HepG2 (cell line): ENCODE data around the gene CUEDC2. TPM values are rescaled to one million over a fixed set of nuclear protein-coding genes. Genes with fewer than 3 reads are reported as not detected.

Source experiments
- ARID2 ChIP-seq: sonication (generic); formaldehyde crosslinking; IDR thresholded peaks from 2 replicates; pipeline ENCODE4 v1.8.1; 2022; ENCODE audit warnings: mild to moderate bottlenecking, missing genetic modification reagents, borderline replicate concordance
- ATF6 ChIP-seq: sonication (generic); formaldehyde crosslinking; conservative IDR thresholded peaks from 2 replicates; pipeline ENCODE4 v1.4.0; 2020; ENCODE audit warnings: missing genetic modification reagents
- PRPF4 ChIP-seq: fragments of 200-400 bp; formaldehyde crosslinking; IDR thresholded peaks from 2 replicates; pipeline ENCODE4 v1.6.1; 2016; ENCODE audit warnings: low read length, low read depth; ENCODE audit not compliant: poor library complexity, severe bottlenecking
- TARDBP ChIP-seq: sonication (generic); formaldehyde crosslinking; IDR thresholded peaks from 2 replicates; pipeline ENCODE4 v1.8.0; 2022; ENCODE audit warnings: mild to moderate bottlenecking, missing genetic modification reagents
- ZNF549 ChIP-seq: sonication (generic); formaldehyde crosslinking; IDR thresholded peaks from 2 replicates; pipeline ENCODE4 v1.5.0; 2020; ENCODE audit warnings: missing genetic modification reagents
- polyA plus RNA-seq, 8 experiments: library from polyadenylated mRNA; depleted of rRNA in 3 of 8; stranded (reverse) in 7 of 8; unstranded in 1 of 8; fragments of >200 nt; fragmentation: Illumina TruSeq in 4 of 8; extraction: Trizol in 4 of 8; gene quantifications; 2 replicates each; pipeline versions ENCODE4 v1.2.1 to v1.2.3, GENCODE V29; 2011 to 2016; ENCODE audit warnings: low read depth in 4 of 8, missing spikeins in 1 of 8, mixed read lengths in 1 of 8; ENCODE audit not compliant: insufficient read depth in 1 of 8
- total RNA-seq, 5 experiments: library from RNA; depleted of rRNA; stranded (reverse); fragments of >200 nt; fragmentation: Illumina TruSeq; extraction: Trizol; gene quantifications; 2 replicates each; pipeline ENCODE4 v1.2.3, GENCODE V29; 2016; ENCODE audit warnings: low read depth in 1 of 5
- TF ChIP-seq, protein P1 (sequence below), 2 experiments: fragments of 450-650 bp in 1 of 2; sonication (generic) in 1 of 2; formaldehyde crosslinking in 1 of 2; IDR thresholded peaks; 2 replicates each; pipeline versions ENCODE4 v1.6.1 to v1.8.0; 2016 to 2022; ENCODE audit warnings: antibody characterized with exemption in 1 of 2, mild to moderate bottlenecking in 1 of 2, missing genetic modification reagents in 1 of 2

Gene CUEDC2
- total and polyA plus RNA-seq, 2 of the 13 experiments (the other 11 are each of a cell fraction or from before 2014, with no cell fraction given): 13.1 to 18.4 TPM

DNA sequence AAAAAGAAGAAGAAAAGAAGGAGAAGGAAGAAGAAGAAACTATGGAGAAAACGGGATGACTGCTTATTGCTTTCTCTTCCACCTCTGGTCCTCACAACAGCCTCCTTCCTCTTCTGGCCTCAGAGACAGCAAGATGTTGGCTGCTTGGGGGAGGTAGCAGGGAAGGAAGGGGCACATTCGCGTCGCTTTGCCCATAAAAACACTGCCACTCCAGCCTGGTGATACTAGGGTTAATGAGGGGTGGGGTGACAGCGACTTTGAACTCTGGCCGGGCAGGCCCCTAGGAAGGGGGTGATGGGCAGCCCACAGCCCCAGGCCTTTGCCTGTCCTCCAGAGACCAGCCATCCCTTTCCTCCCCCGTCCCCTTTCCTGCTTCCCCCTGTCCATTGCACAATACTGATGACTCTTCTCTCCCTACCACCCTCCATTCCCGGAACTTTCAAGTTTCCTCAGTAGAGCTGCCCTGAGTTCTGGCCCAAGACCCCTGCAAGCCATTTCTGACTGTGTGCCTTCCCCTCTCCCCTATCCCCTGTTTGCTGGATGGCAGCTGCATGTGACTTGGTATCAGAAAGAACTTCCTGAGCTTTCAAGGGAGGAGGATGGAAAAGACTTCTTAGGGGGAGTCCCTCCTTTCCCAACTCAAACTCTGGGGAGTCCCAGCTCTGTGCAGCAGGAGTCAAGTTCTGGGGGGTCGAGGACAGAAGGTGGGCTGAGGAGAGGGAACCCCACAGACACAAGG, 2.2 kb upstream of the CUEDC2 start (continued):
- TF ChIP-seq ATF6 (no peak), ZNF549 (CRISPR knock-in tag) (no peak), PRPF4 (no peak), TARDBP (CRISPR knock-in tag) (peak; percentile 58; the same call in 1 of the 2 replicates), ARID2 (CRISPR knock-in tag) (no peak)
- TF ChIP-seq, protein P1, sequence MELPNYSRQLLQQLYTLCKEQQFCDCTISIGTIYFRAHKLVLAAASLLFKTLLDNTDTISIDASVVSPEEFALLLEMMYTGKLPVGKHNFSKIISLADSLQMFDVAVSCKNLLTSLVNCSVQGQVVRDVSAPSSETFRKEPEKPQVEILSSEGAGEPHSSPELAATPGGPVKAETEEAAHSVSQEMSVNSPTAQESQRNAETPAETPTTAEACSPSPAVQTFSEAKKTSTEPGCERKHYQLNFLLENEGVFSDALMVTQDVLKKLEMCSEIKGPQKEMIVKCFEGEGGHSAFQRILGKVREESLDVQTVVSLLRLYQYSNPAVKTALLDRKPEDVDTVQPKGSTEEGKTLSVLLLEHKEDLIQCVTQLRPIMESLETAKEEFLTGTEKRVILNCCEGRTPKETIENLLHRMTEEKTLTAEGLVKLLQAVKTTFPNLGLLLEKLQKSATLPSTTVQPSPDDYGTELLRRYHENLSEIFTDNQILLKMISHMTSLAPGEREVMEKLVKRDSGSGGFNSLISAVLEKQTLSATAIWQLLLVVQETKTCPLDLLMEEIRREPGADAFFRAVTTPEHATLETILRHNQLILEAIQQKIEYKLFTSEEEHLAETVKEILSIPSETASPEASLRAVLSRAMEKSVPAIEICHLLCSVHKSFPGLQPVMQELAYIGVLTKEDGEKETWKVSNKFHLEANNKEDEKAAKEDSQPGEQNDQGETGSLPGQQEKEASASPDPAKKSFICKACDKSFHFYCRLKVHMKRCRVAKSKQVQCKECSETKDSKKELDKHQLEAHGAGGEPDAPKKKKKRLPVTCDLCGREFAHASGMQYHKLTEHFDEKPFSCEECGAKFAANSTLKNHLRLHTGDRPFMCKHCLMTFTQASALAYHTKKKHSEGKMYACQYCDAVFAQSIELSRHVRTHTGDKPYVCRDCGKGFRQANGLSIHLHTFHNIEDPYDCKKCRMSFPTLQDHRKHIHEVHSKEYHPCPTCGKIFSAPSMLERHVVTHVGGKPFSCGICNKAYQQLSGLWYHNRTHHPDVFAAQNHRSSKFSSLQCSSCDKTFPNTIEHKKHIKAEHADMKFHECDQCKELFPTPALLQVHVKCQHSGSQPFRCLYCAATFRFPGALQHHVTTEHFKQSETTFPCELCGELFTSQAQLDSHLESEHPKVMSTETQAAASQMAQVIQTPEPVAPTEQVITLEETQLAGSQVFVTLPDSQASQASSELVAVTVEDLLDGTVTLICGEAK (IDR thresholded peaks at IDR 0.05): no peak
- TF ChIP-seq, protein P1 (CRISPR knock-in tag; IDR thresholded peaks at IDR 0.05): no peak
